GM21723 (cell line): Measurements from ENCODE around the gene ZCCHC2.

Experiments used
- ATAC-seq: cut with Tn5 transposase; IDR thresholded peaks from one replicate; pipeline ENCODE4 v1.9.1; 2021; ENCODE audit warnings: mild to moderate bottlenecking, moderate library complexity; ENCODE audit not compliant: unreplicated experiment

Gene ZCCHC2

DNA sequence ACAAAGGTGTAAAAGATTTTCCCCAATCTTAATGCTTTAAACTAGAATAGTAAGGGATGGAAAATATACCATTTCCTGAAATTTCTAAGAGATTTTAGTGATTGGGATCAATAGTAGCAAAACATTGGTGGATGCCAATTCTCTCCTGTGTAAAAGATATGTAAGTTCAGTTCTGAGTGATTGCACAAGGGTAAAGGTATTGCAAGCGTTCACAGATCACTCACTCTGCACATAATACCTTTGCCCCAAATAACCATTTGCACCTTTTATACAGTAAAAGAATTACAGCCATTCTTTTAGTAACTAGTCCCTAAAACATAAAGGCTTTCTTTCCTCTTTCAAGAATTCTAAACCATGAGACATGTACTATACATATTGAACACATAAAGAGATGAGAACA is 13.0 kb upstream of the ZCCHC2 start:
- no peak for ATAC-seq

DNA sequence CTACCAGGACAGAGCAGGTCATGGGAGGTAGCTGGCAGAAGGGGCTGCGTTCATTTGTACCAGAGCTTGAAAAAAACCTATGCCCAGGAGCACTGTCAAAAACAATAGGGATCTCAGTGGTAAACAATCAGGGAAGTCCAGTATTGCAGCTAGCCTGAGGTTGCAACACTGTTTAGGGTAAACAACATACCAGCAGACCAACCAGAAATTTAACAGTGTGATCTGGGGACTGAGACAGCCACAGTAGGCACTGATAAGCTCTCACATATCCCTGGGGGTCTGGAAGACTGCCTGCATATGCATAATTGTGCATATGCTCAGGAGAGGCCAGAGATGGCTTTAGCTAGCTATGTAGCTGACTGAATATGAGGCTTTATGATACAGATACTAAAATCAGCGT is 12.0 kb upstream of the ZCCHC2 start:
- no peak for ATAC-seq

DNA sequence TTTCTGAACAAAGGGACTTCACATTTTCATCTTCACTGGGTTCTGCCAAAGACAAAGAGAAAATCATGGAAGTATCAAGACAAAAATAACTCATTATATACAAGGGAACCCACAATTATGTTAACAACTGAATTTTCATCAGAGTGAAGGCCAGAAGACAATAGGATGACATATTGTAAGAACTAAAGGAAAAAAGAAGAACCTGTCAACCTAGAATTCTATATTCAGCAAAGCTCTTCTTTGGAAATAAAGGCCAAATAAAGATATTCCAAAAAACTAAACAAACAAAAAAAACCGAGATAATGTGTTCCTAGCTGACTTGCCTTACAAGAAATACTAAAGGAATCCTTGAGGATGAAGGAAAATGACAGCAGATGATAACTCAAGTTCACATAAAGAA is 10.3 kb upstream of the ZCCHC2 start:
- no peak for ATAC-seq

DNA sequence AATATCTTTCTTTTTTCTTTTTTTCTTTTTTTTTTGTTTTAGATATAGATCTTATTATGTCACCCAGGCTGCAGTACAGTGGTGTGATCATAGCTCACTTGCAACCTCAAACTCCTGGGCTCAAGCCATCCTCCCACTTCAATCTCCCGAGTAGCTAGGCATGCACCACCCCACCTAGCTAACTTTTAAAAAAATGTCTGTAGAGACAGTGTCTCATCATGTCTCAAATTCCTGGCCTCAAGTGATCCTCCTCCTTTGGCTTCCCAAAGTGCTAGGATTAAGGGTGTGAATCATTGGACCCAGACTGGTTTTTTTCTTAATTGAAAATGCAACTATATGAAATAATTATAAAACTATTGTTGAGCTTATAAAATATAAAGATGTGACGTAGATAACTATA is 9.8 kb upstream of the ZCCHC2 start:
- no peak for ATAC-seq

DNA sequence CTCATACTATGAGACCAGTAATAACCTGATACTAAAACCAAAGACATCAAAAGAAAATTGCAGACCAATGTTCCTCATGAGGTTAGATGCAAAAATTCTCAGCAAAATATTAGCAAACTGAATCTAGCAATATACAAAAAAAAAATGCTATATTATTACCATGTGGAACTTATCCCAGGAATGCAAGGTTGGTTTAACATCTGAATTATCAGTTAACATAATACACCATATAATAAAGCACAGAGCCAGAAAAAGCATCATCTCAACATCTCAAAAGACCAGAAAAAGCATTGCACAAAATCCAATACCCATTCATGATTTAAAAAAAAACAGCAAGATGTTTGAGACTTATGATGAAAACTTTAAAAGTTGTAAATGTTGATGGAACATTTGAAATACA is 8.3 kb upstream of the ZCCHC2 start:
- no peak for ATAC-seq

DNA sequence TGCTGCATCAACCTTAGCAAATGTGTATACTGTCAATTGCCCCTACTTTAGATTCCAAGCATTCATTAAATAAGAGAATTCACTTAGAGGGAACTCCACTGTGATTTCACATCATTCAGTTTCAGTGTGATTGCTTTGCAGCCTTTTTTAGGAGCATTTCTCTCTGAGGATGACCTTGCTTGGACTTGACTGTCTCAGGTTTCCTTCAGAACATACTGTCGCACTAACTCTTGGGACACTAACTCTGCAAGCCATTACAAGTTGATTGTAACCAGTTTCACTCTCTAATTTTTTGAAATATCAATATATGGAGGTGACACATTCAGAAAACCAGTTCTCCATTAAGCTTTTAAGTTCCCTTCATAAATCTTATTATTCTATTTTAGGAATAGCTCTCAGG is 6.6 kb upstream of the ZCCHC2 start:
- ATAC-seq, result no peak

DNA sequence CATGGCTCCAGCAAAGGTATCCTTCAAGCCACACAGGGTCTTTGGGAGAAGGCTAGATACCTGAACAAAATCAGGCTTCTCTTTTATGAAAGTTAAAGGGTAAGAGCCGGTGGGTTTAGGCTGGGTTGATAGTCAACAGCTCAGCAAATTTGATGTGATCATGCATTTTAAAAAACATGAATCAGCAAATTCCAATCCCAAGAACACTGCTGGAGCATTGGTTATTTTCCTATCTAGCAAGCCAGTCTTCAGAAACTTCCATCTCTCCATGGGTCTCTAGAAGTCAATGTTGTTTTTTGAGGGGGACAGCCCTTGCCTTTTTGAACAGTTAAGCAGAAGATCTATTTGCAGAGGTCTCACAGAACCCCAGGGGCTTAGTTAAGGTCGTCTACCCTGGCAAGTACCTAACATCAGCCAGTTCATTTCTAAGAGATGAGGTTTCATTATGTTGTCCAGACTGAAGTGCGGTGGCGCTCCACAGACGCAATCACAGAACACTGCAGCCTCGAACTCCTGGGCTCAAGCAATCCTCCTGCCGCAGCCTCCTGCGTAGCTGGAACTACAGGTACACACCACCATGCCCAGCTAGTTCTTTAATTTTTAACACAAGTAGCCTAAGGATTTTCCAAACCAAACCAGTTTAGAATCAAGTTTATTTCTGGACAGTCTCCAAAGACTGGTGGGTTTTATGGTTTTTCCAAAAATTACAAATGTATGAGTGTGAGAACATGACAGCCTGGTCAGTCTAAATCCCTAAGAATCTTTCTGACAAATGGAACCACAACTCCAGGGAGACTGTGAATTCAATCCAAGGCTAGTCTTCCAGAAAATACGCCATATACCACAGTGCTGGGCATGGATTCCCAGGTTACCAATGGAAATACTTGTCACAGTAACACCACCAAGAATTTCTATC is 4.1 kb upstream of the ZCCHC2 start:
- ATAC-seq, result no peak

DNA sequence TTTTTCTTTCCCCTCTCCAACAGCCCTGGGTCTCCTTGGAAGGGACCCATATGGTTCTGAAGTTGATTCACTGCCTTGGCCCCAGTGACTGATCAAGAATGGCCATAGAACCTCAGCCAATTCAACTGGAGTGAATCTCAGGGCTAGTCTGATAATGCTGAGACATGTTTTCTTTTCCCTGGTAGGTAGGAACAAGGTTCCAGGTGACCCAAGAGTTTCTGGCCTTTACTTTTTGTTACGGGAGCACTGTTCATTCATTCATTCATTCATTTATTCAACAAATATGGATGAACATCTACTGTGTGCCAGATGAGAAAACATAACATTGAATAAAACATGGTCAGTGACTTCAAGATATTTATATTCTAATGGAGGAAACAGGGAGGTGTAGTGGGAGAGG is 3.1 kb upstream of the ZCCHC2 start:
- no peak for ATAC-seq

DNA sequence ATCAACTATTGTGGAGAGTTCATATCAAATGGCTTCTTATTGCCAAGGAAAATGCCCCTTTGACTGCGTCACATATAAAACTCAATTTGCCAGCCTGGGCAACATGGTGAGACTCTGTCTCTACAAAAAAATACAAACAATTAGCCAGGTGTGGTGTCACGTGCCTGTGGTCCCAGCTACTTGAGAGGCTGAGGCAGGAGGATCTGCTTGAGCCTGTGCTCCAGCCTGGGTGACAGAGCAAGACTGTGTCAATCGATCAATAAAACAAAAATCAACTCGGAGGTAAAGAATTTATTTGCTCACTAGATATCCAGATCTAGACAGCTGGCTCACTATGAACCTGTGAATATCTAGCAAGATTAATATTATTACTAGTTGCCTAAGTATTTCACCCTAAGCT is 1.7 kb upstream of the ZCCHC2 start:
- no peak for ATAC-seq

DNA sequence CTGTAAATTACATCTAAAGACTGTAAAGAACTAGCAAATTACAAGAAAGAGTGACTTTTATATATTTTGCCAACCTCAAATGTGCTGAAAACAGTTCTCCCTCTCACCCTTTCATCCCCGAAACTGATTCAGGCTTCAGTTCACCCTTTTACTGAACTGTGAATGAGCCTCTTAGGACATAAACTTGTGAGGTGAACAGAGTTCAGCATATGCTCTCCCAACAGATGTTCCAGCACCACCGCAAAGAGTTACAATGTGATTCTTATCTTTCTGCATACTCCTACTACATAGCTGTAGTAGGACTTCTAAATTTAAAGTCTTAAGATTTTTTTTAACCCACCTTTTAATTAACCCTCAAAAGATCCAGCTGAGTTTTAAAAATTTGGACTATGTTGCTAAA is 1.2 kb upstream of the ZCCHC2 start:
- ATAC-seq, result no peak

DNA sequence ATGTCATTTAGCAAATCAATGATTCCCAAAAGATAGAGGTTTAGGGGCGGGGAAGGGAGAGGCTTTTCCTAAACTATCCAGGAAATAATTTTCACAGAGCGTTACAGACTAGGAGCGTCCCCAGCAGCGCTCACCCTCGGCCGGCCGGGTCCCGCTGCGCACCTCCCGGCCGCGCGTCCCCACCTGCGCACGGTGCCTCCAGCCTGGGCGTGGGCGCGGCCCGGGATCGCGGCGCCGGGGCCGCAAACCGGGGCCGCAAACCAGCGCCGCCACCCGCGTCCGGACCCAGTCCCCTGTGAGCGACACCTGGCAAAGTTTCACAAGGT is 684 bp upstream of the ZCCHC2 start:
- ATAC-seq, result peak; percentile 7

DNA sequence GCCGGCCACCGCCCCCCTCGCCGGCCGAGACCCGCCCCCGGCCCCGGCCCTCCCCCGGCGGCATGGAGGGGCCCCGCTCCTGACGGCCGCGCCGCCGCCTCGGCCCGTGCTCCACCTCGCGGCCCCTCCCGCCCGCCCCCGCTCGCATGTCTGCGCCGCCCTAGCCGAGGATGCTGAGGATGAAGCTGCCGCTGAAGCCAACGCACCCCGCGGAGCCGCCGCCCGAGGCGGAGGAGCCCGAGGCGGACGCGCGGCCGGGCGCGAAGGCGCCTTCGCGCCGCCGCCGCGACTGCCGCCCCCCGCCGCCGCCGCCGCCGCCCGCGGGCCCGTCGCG is 397 bp downstream of the ZCCHC2 start:
- ATAC-seq, result no peak

DNA sequence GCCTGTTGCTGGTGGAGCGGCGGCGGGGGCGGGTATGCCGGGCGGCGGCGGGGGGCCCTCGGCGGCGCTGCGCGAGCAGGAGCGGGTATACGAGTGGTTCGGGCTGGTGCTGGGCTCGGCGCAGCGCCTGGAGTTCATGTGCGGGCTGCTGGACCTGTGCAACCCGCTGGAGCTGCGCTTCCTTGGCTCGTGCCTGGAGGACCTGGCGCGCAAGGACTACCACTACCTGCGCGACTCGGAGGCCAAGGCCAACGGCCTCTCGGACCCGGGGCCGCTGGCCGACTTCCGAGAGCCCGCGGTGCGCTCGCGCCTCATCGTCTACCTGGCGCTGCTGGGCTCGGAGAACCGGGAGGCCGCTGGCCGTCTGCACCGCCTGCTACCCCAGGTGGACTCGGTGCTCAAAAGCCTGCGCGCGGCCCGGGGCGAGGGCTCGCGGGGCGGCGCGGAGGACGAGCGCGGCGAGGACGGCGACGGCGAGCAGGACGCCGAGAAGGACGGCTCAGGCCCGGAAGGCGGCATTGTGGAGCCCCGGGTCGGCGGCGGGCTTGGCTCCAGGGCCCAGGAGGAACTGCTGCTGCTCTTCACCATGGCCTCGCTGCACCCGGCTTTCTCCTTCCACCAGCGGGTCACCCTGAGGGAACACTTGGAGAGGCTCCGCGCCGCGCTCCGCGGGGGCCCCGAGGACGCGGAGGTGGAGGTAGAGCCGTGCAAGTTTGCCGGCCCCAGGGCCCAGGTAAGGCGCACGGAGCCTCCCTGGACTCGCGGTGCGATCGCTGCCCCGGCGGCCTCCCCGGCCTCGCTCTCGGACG is 1.0 kb downstream of the ZCCHC2 start:
- ATAC-seq, result peak; percentile 4

DNA sequence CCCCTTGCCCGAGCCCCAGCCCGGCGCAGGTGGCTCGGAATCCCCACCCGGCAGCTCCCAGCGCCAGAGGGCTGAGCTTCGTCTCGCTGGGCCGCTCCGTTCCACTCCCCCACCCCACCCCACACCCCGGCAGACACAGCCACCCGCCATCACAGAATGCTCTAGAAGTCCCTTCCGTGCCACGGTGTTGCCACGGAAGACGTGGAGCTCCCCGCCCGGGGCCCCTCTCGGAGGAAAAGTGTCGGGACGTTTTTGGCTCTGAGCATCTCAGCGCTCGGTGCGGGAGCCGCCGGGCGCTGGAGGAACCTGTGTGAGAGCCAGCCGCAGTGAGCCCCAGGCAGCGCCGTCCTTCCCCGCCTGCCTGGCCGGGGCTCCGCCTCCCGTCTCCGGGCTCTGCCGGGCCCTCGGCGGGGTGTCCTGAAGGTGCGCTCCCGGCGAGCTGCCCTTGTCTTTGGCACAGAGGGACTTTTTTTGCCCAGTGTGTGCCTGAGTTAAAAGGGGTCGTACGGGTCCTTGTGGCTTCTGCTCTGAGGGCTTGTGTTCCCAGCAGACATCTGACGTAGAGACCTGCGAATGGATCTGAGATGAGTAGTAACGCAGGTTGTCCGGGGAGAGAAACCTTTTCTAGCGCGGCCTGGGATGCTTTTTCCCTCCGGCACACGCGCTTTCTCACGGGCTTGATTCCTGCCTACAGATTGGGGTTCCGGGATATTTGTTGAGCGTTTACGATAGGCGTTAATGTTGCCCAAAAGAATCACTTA is 1.8 kb downstream of the ZCCHC2 start:
- peak; percentile 8 for ATAC-seq

DNA sequence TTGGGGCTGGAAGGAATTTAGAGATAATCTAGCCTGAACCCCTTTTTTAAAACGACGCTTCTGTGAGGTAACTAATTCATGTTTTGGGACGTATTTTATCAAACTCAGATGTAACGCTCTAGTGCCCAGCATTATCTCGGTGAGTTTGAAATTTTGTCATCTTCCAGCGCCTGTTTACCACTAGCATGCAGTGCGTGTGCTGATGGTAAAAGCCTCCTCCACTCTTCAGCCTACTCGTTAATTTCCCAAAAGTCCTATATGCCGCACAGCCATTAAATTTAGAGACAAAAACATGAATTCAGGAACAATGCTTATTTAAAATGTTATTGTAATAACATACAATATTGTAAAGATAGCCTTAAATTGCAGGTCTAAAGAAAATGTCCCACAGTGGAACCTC is 2.8 kb downstream of the ZCCHC2 start:
- ATAC-seq, result no peak

DNA sequence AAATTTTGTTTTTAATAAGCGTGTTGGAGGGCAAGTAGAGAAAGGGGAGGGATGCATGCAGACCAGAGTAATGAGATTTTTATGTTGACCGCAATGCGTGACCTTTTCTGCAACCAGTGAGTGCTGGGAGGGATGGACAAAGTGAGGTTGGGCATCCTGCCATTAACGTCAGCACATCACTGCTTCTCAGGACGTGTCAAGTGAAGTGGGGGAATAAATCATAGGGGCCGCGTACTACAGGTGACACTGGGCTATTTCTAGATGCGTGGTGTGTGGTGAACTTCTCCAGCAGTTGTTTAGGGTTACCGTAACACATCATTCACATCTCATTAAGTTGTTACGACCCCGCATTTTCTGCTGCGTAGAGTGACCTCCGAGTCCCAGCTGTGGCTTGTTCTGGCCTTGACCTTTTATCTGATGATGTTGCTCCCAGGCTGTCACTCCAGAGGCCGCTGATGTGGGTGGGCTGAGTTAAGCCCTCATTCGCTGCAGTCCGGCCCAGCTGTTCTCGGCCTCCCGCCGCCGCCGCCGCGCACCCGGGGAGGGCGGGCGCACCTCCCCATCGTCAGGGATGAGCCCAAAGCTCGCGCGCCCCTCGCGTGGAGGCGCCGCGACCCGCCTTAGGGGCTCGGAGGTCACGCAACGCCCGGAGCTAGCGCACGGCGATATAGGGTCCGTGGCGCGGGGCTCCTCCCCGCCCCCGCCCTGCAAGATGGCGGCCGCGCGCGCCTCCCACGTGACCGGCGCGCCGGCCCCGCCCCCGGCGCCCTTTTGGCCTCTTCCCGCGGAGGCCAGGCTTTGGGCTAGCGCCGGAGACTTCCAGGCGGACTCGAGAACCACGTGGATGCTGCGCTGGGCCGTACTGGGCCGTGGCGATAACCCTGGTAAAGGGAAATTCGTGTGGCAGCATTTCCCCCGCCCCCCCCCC is 3.5 kb downstream of the ZCCHC2 start:
- no peak for ATAC-seq

DNA sequence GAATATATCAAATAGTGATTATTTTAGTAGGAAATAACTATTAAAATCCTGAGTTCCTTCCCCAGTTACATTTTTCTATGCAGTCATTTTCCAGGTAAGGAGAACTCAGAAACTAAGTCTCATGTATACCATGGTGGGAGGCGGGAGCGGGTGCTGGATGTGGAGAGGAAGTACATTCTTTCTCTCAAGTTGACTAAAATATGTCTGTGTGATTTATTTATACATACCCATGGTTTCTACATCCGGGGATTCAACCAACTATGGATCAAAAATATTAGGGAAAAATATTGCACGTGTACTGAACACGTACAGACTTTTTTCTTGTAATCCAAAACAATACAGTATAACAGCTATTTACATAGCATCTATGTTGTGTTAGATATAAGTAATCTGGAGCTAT is 6.8 kb downstream of the ZCCHC2 start:
- no peak for ATAC-seq

DNA sequence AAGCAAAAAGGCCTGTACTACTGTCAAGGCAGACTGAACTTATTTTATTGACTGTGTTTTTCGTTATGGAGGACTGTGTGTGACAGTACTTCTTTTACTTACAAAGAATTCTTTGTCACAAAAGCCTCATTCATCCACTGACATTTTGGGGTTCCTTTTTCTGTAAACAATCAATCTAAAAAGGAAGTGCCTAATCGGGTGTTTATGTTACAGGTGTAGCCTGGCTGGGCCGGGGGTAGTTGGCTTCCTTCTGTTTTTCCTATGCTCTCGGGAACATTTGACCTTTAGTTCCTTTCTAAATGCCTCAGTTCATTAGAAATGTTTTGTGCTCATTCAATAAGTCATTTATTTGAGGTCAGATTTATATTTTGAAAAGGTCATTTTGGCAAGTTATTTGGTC is 8.3 kb downstream of the ZCCHC2 start:
- ATAC-seq, result no peak

DNA sequence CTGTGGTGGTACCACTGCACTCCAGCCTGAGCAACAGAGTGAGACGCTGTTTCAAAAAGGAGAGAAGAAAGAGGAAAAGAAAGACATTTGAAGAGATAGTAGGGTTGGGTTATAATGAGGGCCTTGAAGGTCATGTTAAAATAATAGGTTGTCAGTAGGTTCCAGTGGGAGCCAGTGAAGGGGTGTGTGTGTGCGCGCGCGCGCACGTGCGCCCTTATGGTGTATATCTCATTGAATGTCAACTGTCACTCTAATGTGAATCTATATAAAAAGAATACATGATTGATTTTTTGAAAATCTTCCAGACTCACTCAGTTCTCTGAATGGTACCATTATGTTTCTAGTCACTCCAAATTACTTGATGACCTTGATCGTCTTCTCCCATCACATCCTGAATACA is 9.1 kb downstream of the ZCCHC2 start:
- no peak for ATAC-seq

DNA sequence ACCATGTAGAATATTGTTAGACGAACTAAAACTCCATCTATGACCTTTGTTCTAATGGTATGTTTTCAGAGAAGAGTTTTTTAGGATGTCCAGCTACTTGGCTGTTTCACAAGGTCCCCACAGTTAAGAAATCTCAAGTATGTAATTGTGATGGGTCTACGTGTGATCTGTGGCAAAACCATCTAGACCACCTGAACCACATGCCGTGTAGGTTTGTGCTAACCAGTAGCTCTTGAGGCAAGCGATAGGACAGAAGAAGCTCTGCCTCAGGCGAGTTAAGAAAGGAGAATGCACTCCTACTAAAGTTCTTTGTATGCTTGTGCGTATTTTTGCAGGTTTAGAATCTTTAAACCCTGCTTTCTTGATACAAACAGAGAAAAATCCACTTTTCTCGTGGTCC is 13.2 kb downstream of the ZCCHC2 start:
- ATAC-seq, result no peak
